Prostate gland (tissue), 2 donors: Measurements from ENCODE around the gene RAD51B. TPM values are rescaled to one million over a fixed set of nuclear protein-coding genes. Genes with fewer than 3 reads are reported as not detected.

Experiments used
- DNase-seq: peaks from one replicate; pipeline ENCODE4 v3.0.0-alpha.2; 2019; ENCODE audit warnings: low spot score
- H3K27ac ChIP-seq, 2 donors: fragments of 200-600 bp; sonication (generic); 2 replicates each; pipeline ENCODE4 v1.5.1; 2017 to 2019
- H3K27me3 ChIP-seq: fragments of 200-600 bp; sonication (generic); replicated peaks from 2 replicates; pipeline ENCODE4 v1.5.1; 2019; ENCODE audit not compliant: insufficient read depth
- H3K36me3 ChIP-seq, 2 donors: fragments of 200-600 bp; sonication (generic); 1 replicate in 1 of 2; 2 replicates in 1 of 2; pipeline versions ENCODE4 v1.5.1 to v1.8.1; 2017 to 2019
- H3K4me1 ChIP-seq: fragments of 200-600 bp; sonication (generic); replicated peaks from 2 replicates; pipeline ENCODE4 v1.5.1; 2019
- H3K4me3 ChIP-seq, 2 donors: fragments of 200-600 bp; sonication (generic); 2 replicates each; pipeline ENCODE4 v1.5.1; 2017 to 2019
- H3K9me3 ChIP-seq: fragments of 200-600 bp; sonication (generic); 2 replicates; pipeline ENCODE4 v1.5.1; 2017
- CTCF ChIP-seq, 4 experiments: fragments of 200-600 bp in 2 of 4; fragments of 450-650 bp in 2 of 4; sonication (generic) in 2 of 4; IDR thresholded peaks; 1 replicate in 3 of 4; 2 replicates in 1 of 4; pipeline ENCODE4 v1.5.1; 2016 to 2019; ENCODE audit warnings: antibody characterized with exemption in 4 of 4, mild to moderate bottlenecking in 2 of 4, moderate library complexity in 2 of 4
- POLR2A ChIP-seq: fragments of 450-650 bp; IDR thresholded peaks from one replicate; pipeline ENCODE4 v1.6.1; 2016; ENCODE audit warnings: antibody characterized with exemption, mild to moderate bottlenecking
- POLR2AphosphoS5 ChIP-seq: sonication (generic); formaldehyde crosslinking; IDR thresholded peaks from one replicate; pipeline ENCODE4 v1.6.1; 2017; ENCODE audit warnings: antibody characterized with exemption
- WGBS: methylation state at CpG from one replicate; pipeline ENCODE4 v1.1.5; 2018; 5-methylcytosine and 5-hydroxymethylcytosine counted together
- intact Hi-C: fragments of 100-400 bp; cut with DNase I; formaldehyde crosslinking; loops from one replicate; pipeline ENCODE4 v1.14.2; 2022
- total RNA-seq, 2 donors: library from RNA; depleted of rRNA; stranded (reverse); fragments of >200 nt; gene quantifications; one replicate each; pipeline ENCODE4 v1.1.0, GENCODE V29; 2016

Gene RAD51B
- total RNA-seq, 2 donors from 2014 or later: 14.9 to 35.8 TPM

DNA sequence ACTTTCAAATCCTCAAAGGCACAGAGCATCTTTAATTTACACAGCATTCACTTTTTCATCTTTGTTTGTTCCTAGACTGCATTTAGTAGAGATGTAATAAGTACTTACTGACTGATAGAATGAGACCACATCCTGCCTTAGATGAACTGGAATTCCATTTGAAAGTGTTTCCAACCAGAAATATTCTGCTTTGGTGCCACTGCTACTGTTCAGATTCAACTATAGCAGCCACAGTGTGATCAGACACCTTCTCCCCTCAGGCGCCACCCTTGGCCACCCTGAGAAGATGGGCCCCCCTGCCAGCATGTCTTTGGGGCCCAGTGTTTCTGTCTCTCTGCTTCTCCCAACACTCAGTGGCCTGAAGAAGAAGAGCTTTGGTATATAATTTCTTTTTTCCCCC lies 449.1 kb downstream of the RAD51B start:
- H3K9me3 ChIP-seq: no peaks in the 10 kb centered on the region
- no peak overlapping the region for H3K27ac ChIP-seq
- no peaks in the 10 kb centered on the region for H3K36me3 ChIP-seq
- intact Hi-C loops: loop anchor here (5.0 kb wide), 1 partner anchor 39 kb away; no protein-coding TSS in a partner anchor
- H3K27me3 ChIP-seq: no peaks in the 10 kb centered on the region
- TF ChIP-seq POLR2AphosphoS5 (no peak), POLR2A (no peak), CTCF (IDR thresholded peaks at IDR 0.05) (no peak)
- H3K4me3 ChIP-seq: no peak overlapping the region
- no peak for DNase-seq
- 100% methylated on average over 1 of the region's 1 CpG for WGBS
- no peaks in the 10 kb centered on the region for H3K4me1 ChIP-seq

DNA sequence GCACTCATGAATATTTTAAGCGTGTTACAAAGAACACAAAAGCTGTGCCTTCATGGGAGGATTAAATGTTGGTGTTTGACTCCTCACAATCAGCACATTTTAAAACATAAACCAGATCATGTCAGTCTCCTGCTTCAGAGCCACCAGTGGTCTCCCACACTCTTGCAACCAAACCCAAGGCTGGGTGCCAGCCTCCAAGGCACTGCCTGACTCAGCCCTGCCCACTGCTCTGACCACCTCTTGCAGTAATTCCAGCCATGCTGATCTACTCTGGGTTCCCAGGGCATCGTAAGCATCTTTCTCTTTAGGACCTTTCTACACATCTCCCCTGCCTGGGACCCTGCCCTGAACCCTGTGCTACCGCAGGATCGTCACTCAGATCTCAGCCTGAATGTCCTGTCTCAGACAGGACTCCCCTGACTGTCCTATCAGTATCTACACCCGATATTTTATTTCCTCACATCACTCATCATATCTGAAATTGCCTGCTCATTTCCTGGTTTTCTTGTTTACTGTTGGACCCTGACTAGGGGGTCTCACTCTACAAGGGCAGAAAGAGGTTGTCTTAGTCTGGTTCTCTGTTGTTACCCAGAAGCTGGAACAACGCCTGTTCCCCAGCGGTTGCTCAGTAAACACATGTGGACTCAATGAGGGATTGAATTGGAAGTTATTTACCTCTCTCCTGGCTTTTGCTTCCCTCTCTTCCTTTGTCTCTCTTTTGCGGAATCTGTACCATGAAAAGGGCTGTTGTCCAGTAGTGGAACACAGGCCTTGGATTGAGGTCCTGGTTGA lies 449.8 kb downstream of the RAD51B start:
- Histone ChIP-seq H3K27me3 (no peaks in the 10 kb centered on the region), H3K27ac (no peak overlapping the region), H3K4me3 (no peak overlapping the region), H3K36me3 (no peaks in the 10 kb centered on the region), H3K9me3 (no peaks in the 10 kb centered on the region), H3K4me1 (no peaks in the 10 kb centered on the region)
- TF ChIP-seq POLR2A: no peak
- TF ChIP-seq CTCF (IDR thresholded peaks at IDR 0.05): no peak
- TF ChIP-seq POLR2AphosphoS5: no peak
- intact Hi-C loops: loop anchor here (5.0 kb wide), 1 partner anchor 38 kb away; no protein-coding TSS in a partner anchor
- no peak for DNase-seq
- 82% methylated on average over 8 of the region's 8 CpGs for WGBS

DNA sequence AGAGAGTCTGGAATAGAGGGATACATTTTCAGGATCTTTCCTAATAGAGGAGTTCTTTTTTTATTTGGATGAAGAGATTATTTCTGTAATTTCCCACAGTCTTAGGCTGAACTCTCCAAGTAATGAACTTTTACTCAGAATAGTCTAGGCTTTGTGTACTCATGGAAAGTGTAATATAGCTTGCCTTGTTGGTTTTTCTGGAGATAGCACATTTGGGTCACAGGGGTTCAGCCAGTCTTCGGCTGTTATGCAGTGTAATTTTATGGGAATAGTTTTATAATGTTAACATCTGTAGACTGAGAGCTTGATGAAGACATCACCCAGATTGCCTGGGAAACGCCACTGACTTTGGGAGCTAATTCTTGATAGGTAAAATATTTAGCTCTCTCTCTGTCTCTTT lies 450.8 kb downstream of the RAD51B start:
- WGBS: 28% methylated on average over 2 of the region's 2 CpGs
- H3K27ac ChIP-seq: no peak overlapping the region
- H3K4me3 ChIP-seq: no peak overlapping the region
- DNase-seq: no peak
- no peaks in the 10 kb centered on the region for H3K27me3 ChIP-seq
- H3K4me1 ChIP-seq: no peaks in the 10 kb centered on the region
- intact Hi-C loops: no loop called here
- no peaks in the 10 kb centered on the region for H3K9me3 ChIP-seq
- TF ChIP-seq POLR2AphosphoS5: no peak
- no peaks in the 10 kb centered on the region for H3K36me3 ChIP-seq

DNA sequence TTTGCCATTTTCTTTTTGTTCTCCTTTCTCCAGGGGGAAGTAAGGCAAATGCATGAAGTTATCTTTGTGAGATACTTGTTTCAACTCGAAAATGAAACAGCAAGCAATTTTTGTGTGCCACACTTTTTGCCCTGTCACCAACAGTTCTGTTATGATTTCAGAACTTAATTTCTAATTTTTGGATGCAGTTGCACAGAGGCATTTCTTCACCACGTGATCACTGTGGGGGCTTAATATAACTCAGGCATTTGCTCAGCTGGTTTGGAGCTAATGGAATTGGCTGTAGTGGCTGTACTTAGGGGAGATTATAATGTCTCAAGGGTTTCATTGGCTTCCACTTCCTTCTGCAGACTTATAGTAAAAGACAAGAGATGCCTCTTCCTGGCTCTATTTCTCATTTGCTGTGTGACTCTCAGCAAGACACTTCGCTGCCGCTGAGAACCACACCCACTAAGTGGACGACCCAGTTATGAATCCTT lies 452.4 kb downstream of the RAD51B start:
- intact Hi-C loops: no loop called here
- H3K36me3 ChIP-seq: no peaks in the 10 kb centered on the region
- no peaks in the 10 kb centered on the region for H3K4me1 ChIP-seq
- no peak overlapping the region for H3K27ac ChIP-seq
- WGBS: 70% methylated on average over 5 of the region's 5 CpGs
- no peak for TF ChIP-seq POLR2AphosphoS5
- no peak for TF ChIP-seq CTCF (IDR thresholded peaks at IDR 0.05)
- TF ChIP-seq POLR2A: no peak
- no peaks in the 10 kb centered on the region for H3K9me3 ChIP-seq
- H3K4me3 ChIP-seq: no peak overlapping the region
- no peaks in the 10 kb centered on the region for H3K27me3 ChIP-seq
- no peak for DNase-seq

DNA sequence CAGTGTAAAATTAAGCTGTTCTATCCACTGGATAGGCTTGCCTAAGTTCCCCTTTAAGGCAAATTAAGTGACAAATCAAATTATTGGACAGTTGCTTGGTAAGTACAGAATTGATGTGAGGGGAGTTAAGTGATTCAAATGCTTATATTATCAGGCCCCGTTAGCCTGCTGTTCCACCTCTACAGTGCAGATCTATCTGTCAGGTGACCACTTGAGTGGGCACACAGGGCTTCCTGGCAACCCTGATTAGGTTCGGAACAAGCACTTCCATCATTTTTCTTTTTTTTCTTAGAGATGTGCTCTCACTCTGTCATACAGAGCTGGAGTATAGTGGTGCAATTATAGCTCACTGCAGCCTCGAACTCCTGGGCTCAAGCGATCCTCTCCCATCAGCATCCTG lies 453.8 kb downstream of the RAD51B start:
- no peaks in the 10 kb centered on the region for H3K9me3 ChIP-seq
- intact Hi-C loops: no loop called here
- 91% methylated on average over 4 of the region's 4 CpGs for WGBS
- no peaks in the 10 kb centered on the region for H3K4me1 ChIP-seq
- H3K27ac ChIP-seq: no peak overlapping the region
- no peak for DNase-seq
- TF ChIP-seq CTCF (IDR thresholded peaks at IDR 0.05) (no peak), POLR2AphosphoS5 (no peak), POLR2A (no peak)
- H3K27me3 ChIP-seq: no peaks in the 10 kb centered on the region
- H3K4me3 ChIP-seq: no peak overlapping the region
- no peaks in the 10 kb centered on the region for H3K36me3 ChIP-seq
